Ascending aorta (tissue), 2 donors: ENCODE measurements around the gene LUZP2. TPM values are rescaled to one million over a fixed set of nuclear protein-coding genes. Genes with fewer than 3 reads are reported as not detected.

ENCODE experiments used
- DNase-seq, 2 donors: peaks; one replicate each; pipeline ENCODE4 v3.0.0-alpha.2; 2019; ENCODE audit warnings: low spot score in 2 of 2
- H3K27ac ChIP-seq, 2 donors: fragments of 200-600 bp; sonication (generic); one replicate each; pipeline ENCODE4 v1.5.1; 2016 to 2017; ENCODE audit warnings: mild to moderate bottlenecking in 1 of 2
- H3K27me3 ChIP-seq: fragments of 200-600 bp; sonication (generic); one replicate; pipeline ENCODE4 v1.5.1; 2017
- H3K36me3 ChIP-seq, 2 donors: fragments of 200-600 bp; sonication (generic); one replicate each; pipeline ENCODE4 v1.5.1; 2016
- H3K4me1 ChIP-seq, 2 donors: fragments of 200-600 bp; sonication (generic); one replicate each; pipeline ENCODE4 v1.5.1; 2016 to 2017; ENCODE audit warnings: mild to moderate bottlenecking in 1 of 2
- H3K4me3 ChIP-seq, 2 donors: fragments of 200-600 bp; sonication (generic); one replicate each; pipeline ENCODE4 v1.5.1; 2016 to 2017; ENCODE audit warnings: mild to moderate bottlenecking in 1 of 2
- H3K9me3 ChIP-seq, 2 donors: fragments of 200-600 bp; sonication (generic); one replicate each; pipeline ENCODE4 v1.5.1; 2016
- intact Hi-C: fragments of 100-400 bp; cut with DNase I; formaldehyde crosslinking; loops from one replicate; pipeline ENCODE4 v1.15.1; 2023
- total RNA-seq: library from RNA; depleted of rRNA; stranded (reverse); fragments of >200 nt; gene quantifications from one replicate; pipeline ENCODE4 v1.1.0, GENCODE V29; 2016
- TF ChIP-seq, protein P1 (sequence below), 3 experiments: fragments of 200-600 bp in 2 of 3; fragments of 450-650 bp in 1 of 3; sonication (generic) in 2 of 3; IDR thresholded peaks; one replicate each; pipeline ENCODE4 v1.5.1; 2016 to 2019; ENCODE audit warnings: antibody characterized with exemption in 3 of 3, mild to moderate bottlenecking in 1 of 3, moderate library complexity in 1 of 3

LUZP2 gene
- total RNA-seq, 1 donor from 2014 or later = 0.11 TPM

DNA sequence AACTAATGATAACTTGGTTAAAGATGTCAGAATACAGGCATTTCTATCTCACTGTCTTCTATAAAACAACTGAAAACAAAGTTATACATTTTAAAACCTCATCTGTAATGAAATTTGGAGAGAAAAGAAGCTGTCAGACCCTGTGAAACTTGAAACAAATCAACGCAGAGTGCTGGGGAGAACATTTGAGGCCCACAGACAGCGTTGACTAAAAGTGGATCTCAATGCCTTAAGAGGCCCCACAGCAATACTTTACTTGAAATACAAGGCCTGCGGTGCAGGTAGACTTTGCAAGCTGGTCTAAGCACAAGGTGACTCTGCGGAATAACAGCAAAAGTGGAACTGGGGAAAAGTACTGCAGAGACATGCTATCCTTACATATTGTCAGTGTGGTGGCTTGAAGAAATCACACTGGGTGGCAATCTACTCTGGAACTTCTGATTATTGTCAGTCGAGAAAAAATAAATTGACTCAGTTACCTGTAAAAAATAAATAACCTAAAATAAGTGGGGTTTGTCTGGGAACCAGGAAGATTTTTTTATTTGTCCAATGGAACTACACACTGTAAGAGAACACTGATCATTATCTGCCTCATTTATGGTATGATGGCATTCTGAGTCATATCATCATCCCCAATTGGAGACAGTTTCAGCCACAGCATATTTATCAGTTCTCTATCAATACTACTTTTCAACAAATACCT lies 138.9 kb downstream of the LUZP2 start:
- no peaks in the 10 kb centered on the region for H3K36me3 ChIP-seq
- TF ChIP-seq, protein P1, sequence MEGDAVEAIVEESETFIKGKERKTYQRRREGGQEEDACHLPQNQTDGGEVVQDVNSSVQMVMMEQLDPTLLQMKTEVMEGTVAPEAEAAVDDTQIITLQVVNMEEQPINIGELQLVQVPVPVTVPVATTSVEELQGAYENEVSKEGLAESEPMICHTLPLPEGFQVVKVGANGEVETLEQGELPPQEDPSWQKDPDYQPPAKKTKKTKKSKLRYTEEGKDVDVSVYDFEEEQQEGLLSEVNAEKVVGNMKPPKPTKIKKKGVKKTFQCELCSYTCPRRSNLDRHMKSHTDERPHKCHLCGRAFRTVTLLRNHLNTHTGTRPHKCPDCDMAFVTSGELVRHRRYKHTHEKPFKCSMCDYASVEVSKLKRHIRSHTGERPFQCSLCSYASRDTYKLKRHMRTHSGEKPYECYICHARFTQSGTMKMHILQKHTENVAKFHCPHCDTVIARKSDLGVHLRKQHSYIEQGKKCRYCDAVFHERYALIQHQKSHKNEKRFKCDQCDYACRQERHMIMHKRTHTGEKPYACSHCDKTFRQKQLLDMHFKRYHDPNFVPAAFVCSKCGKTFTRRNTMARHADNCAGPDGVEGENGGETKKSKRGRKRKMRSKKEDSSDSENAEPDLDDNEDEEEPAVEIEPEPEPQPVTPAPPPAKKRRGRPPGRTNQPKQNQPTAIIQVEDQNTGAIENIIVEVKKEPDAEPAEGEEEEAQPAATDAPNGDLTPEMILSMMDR (IDR thresholded peaks at IDR 0.05) = no peak
- intact Hi-C loops = no loop called here
- H3K27me3 ChIP-seq = no peaks in the 10 kb centered on the region
- no peaks in the 10 kb centered on the region for H3K4me1 ChIP-seq
- no peak for DNase-seq
- H3K9me3 ChIP-seq = no peaks in the 10 kb centered on the region
- no peak overlapping the region for H3K4me3 ChIP-seq
- no peak overlapping the region for H3K27ac ChIP-seq

DNA sequence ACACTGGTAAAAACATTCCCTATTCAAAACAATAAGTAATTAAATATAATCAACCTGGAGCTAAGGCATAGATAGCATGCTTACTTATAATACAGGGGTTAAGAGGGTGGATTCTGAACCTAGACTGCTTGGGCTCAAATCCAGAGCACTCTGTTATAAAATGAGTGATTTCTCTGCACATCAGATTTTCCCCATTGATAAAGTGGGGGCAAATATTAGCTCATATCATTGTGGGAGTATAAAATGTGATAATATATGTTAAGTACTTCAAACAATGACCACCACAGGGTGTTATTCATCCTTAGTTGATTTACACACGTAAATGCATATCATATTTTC lies 139.4 kb downstream of the LUZP2 start:
- TF ChIP-seq, protein P1 (IDR thresholded peaks at IDR 0.05) = no peak
- intact Hi-C loops = no loop called here
- no peaks in the 10 kb centered on the region for H3K9me3 ChIP-seq
- no peaks in the 10 kb centered on the region for H3K4me1 ChIP-seq
- H3K27ac ChIP-seq = no peak overlapping the region
- no peaks in the 10 kb centered on the region for H3K36me3 ChIP-seq
- no peaks in the 10 kb centered on the region for H3K27me3 ChIP-seq
- no peak overlapping the region for H3K4me3 ChIP-seq
- DNase-seq = no peak

GRCh38 chr11:24637520-24637919 lies 140.7 kb downstream of the LUZP2 start:
- DNase-seq = no peak
- Histone ChIP-seq H3K36me3 (no peaks in the 10 kb centered on the region), H3K27ac (no peak overlapping the region), H3K27me3 (no peaks in the 10 kb centered on the region), H3K4me1 (no peaks in the 10 kb centered on the region), H3K4me3 (no peak overlapping the region), H3K9me3 (no peaks in the 10 kb centered on the region)
- TF ChIP-seq, protein P1 (IDR thresholded peaks at IDR 0.05) = no peak
- intact Hi-C loops = no loop called here

DNA sequence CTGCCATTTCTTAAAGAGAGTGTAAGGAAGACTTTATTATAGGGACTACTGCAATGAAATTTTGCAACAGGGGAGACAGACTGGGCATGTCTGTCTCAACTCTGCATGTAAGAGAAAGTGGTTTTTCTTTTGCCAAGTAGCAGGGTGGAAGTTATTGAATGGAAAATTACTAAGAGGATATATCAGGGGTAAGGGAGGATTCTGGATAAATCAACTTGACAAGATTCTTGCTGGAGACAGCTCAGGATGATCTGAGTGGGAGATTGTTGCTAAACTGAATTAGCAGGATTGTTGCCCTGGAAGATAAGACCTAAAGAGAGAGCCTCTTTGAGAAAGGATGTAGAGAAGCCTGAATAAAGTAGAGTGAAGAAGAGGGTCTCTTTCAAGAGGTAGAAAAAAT lies 145.8 kb downstream of the LUZP2 start:
- H3K4me1 ChIP-seq = no peaks in the 10 kb centered on the region
- no peaks in the 10 kb centered on the region for H3K9me3 ChIP-seq
- DNase-seq = no peak
- no peak overlapping the region for H3K27ac ChIP-seq
- TF ChIP-seq, protein P1 (IDR thresholded peaks at IDR 0.05) = no peak
- H3K36me3 ChIP-seq = no peaks in the 10 kb centered on the region
- intact Hi-C loops = no loop called here
- H3K4me3 ChIP-seq = no peak overlapping the region
- H3K27me3 ChIP-seq = no peaks in the 10 kb centered on the region

- no peaks in the 10 kb centered on the region for H3K27me3 ChIP-seq
- no peaks in the 10 kb centered on the region for H3K9me3 ChIP-seq
- no peaks in the 10 kb centered on the region for H3K36me3 ChIP-seq
- no peak for DNase-seq
- no peaks in the 10 kb centered on the region for H3K4me1 ChIP-seq
- no peak overlapping the region for H3K4me3 ChIP-seq
- H3K27ac ChIP-seq = no peak overlapping the region
- intact Hi-C loops = no loop called here
- TF ChIP-seq, protein P1 (IDR thresholded peaks at IDR 0.05) = no peak
Observed at GRCh38 chr11:24645563-24645962, 148.7 kb downstream of the LUZP2 start.

DNA sequence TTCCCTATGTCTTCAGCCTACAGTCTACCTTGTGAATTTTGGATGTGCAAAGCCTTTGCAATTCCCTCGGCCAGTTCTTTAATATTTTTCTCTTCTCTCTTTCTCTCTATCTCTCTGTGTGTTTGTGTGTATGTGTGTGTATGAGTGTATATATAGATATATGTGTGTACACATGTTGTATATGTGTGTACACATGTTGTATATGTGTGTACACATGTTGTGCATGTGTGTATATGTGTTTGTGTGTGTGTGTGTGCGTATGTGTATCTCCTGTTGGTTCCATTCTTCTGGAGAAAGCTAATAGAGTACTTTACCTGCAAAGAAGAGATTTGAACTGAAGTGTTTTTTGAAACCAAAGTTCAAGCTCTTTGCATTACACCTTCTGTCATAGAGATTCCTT lies 155.0 kb downstream of the LUZP2 start:
- H3K4me1 ChIP-seq = no peaks in the 10 kb centered on the region
- H3K27me3 ChIP-seq = no peaks in the 10 kb centered on the region
- no peak overlapping the region for H3K27ac ChIP-seq
- DNase-seq = no peak
- TF ChIP-seq, protein P1 (IDR thresholded peaks at IDR 0.05) = no peak
- H3K9me3 ChIP-seq = no peaks in the 10 kb centered on the region
- intact Hi-C loops = no loop called here
- H3K36me3 ChIP-seq = no peaks in the 10 kb centered on the region
- H3K4me3 ChIP-seq = no peak overlapping the region
